H9 (cell line): ENCODE results near the gene HRAS. TPM values are rescaled to one million over a fixed set of nuclear protein-coding genes. Genes with fewer than 3 reads are reported as not detected.

ENCODE experiments used
- DNase-seq: peaks from one replicate; pipeline ENCODE4 v3.0.0-alpha.2; 2017
- H2AFZ ChIP-seq: one replicate; pipeline ENCODE4 v1.6.1; 2013; ENCODE audit warnings: mild to moderate bottlenecking, low read length, control low read depth, moderate library complexity
- H2AK5ac ChIP-seq: 2 replicates; pipeline ENCODE4 v1.6.1; 2013; ENCODE audit warnings: low read length, control low read depth, mixed read lengths; ENCODE audit not compliant: insufficient read length
- H2BK120ac ChIP-seq: one replicate; pipeline ENCODE4 v1.6.1; 2013; ENCODE audit warnings: low read depth, mild to moderate bottlenecking, low read length, control low read depth, inconsistent platforms; ENCODE audit not compliant: poor library complexity, severe bottlenecking
- H2BK12ac ChIP-seq: 2 replicates; pipeline ENCODE4 v1.6.1; 2013; ENCODE audit warnings: low read length, control low read depth, mixed read lengths, low read depth; ENCODE audit not compliant: insufficient read length
- H2BK15ac ChIP-seq: 2 replicates; pipeline ENCODE4 v1.6.1; 2013; ENCODE audit warnings: low read depth, low read length, control low read depth
- H2BK20ac ChIP-seq: one replicate; pipeline ENCODE4 v1.6.1; 2013; ENCODE audit warnings: low read depth, mild to moderate bottlenecking, low read length, control low read depth, inconsistent platforms; ENCODE audit not compliant: poor library complexity, severe bottlenecking
- H2BK5ac ChIP-seq: 2 replicates; pipeline ENCODE4 v1.6.1; 2013; ENCODE audit warnings: low read length, control low read depth, mixed read lengths; ENCODE audit not compliant: insufficient read length
- H3K14ac ChIP-seq: 2 replicates; pipeline ENCODE4 v1.6.1; 2013; ENCODE audit warnings: low read length, control low read depth; ENCODE audit not compliant: insufficient read depth
- H3K18ac ChIP-seq: 2 replicates; pipeline ENCODE4 v1.6.1; 2013; ENCODE audit warnings: low read depth, mild to moderate bottlenecking, mixed read lengths, low read length, control low read depth; ENCODE audit not compliant: insufficient read length
- H3K23ac ChIP-seq: 2 replicates; pipeline ENCODE4 v1.6.1; 2013; ENCODE audit warnings: low read length, control low read depth, mixed read lengths, low read depth; ENCODE audit not compliant: insufficient read length
- H3K23me2 ChIP-seq: 2 replicates; pipeline ENCODE4 v1.6.1; 2013; ENCODE audit warnings: low read depth, mild to moderate bottlenecking, mixed read lengths, low read length, control low read depth; ENCODE audit not compliant: insufficient read length, poor library complexity, severe bottlenecking
- H3K27ac ChIP-seq: 2 replicates; pipeline ENCODE4 v1.5.1; 2013; ENCODE audit warnings: low read length, control low read depth, mixed read lengths, low read depth; ENCODE audit not compliant: insufficient read length
- H3K27me3 ChIP-seq: 2 replicates; pipeline ENCODE4 v1.6.1; 2013; ENCODE audit warnings: low read length, control low read depth, inconsistent platforms; ENCODE audit not compliant: insufficient read depth
- H3K4ac ChIP-seq: 2 replicates; pipeline ENCODE4 v1.6.1; 2013; ENCODE audit warnings: low read depth, mild to moderate bottlenecking, control low read depth, inconsistent platforms, low read length, moderate library complexity
- H3K4me1 ChIP-seq: 2 replicates; pipeline ENCODE4 v1.6.1; 2013; ENCODE audit warnings: low read length, control low read depth, inconsistent platforms; ENCODE audit not compliant: insufficient read depth
- H3K4me2 ChIP-seq: 2 replicates; pipeline ENCODE4 v1.6.1; 2013; ENCODE audit warnings: low read length, control low read depth, mixed read lengths; ENCODE audit not compliant: insufficient read length, insufficient read depth
- H3K56ac ChIP-seq: 2 replicates; pipeline ENCODE4 v1.6.1; 2013; ENCODE audit warnings: low read depth, mild to moderate bottlenecking, mixed read lengths, low read length, control low read depth; ENCODE audit not compliant: insufficient read length
- H3K79me1 ChIP-seq: 2 replicates; pipeline ENCODE4 v1.6.1; 2013; ENCODE audit warnings: low read depth, mild to moderate bottlenecking, moderate library complexity, low read length, control low read depth, inconsistent platforms; ENCODE audit not compliant: insufficient read depth, poor library complexity, severe bottlenecking
- H3K79me2 ChIP-seq: 2 replicates; pipeline ENCODE4 v1.6.1; 2013; ENCODE audit warnings: low read length, control low read depth, inconsistent platforms; ENCODE audit not compliant: insufficient read depth
- H3K9ac ChIP-seq: 2 replicates; pipeline ENCODE4 v1.6.1; 2013; ENCODE audit warnings: low read length, control low read depth, mixed read lengths; ENCODE audit not compliant: insufficient read length; ENCODE audit errors: extremely low read depth
- H3K9me3 ChIP-seq: one replicate; pipeline ENCODE4 v1.6.1; 2013; ENCODE audit warnings: low read depth, low read length, inconsistent platforms; ENCODE audit not compliant: control insufficient read depth
- H3T11ph ChIP-seq: one replicate; pipeline ENCODE4 v1.6.1; 2013; ENCODE audit warnings: mild to moderate bottlenecking, low read length, control low read depth, inconsistent platforms
- H4K20me1 ChIP-seq: one replicate; pipeline ENCODE4 v1.6.1; 2013; ENCODE audit not compliant: control insufficient read depth, insufficient read length, insufficient read depth
- H4K5ac ChIP-seq: 2 replicates; pipeline ENCODE4 v1.6.1; 2013; ENCODE audit warnings: low read depth, mild to moderate bottlenecking, mixed read lengths, low read length, control low read depth; ENCODE audit not compliant: insufficient read length
- H4K8ac ChIP-seq: replicated peaks from 2 replicates; pipeline ENCODE4 v1.6.1; 2013; ENCODE audit warnings: low read length, control low read depth, mixed read lengths, low read depth; ENCODE audit not compliant: insufficient read length
- H4K91ac ChIP-seq: 2 replicates; pipeline ENCODE4 v1.6.1; 2013; ENCODE audit warnings: low read depth, mild to moderate bottlenecking, moderate library complexity, mixed read lengths, low read length, control low read depth; ENCODE audit not compliant: insufficient read length
- H3K27ac Mint-ChIP-seq, 3 experiments: 2 replicates in 2 of 3; 3 replicates in 1 of 3; pipeline ENCODE4 v1.8.0; 2020 to 2021; ENCODE audit warnings: mixed read lengths in 3 of 3, mild to moderate bottlenecking in 1 of 3, moderate library complexity in 1 of 3
- H3K27me3 Mint-ChIP-seq: 2 replicates; pipeline ENCODE4 v1.8.0; 2021; ENCODE audit warnings: low read depth, mild to moderate bottlenecking, moderate library complexity, mixed read lengths
- H3K36me3 Mint-ChIP-seq, 3 experiments: 2 replicates in 2 of 3; 3 replicates in 1 of 3; pipeline ENCODE4 v1.8.0; 2020 to 2021; ENCODE audit warnings: low read depth in 3 of 3, mixed read lengths in 3 of 3; ENCODE audit not compliant: insufficient read depth in 1 of 3
- H3K4me1 Mint-ChIP-seq, 2 experiments: 2 replicates each; pipeline ENCODE4 v1.8.0; 2020; ENCODE audit warnings: mixed read lengths in 2 of 2
- H3K4me3 Mint-ChIP-seq, 2 experiments: 2 replicates in 1 of 2; 3 replicates in 1 of 2; pipeline ENCODE4 v1.8.0; 2020 to 2021; ENCODE audit warnings: mild to moderate bottlenecking in 2 of 2, mixed read lengths in 2 of 2, moderate library complexity in 1 of 2
- H3K9me3 Mint-ChIP-seq, 2 experiments: 2 replicates in 1 of 2; 3 replicates in 1 of 2; pipeline ENCODE4 v1.8.0; 2020; ENCODE audit warnings: mild to moderate bottlenecking in 2 of 2, mixed read lengths in 2 of 2, moderate library complexity in 1 of 2
- CTCF ChIP-seq: fragments of 200-600 bp; sonication (generic); conservative IDR thresholded peaks from 3 replicates; pipeline ENCODE4 v1.8.0; 2021; ENCODE audit warnings: antibody characterized with exemption, mild to moderate bottlenecking
- WGBS: extraction: QIAGEN DNeasy Blood & Tissue Kit; methylation state at CpG from one replicate; pipeline ENCODE4 v1.1.7; 2013; ENCODE audit warnings: missing lambda C conversion rate, low lambda C conversion rate, mixed read lengths; ENCODE audit not compliant: insufficient read length; ENCODE audit errors: extremely low coverage; 5-methylcytosine and 5-hydroxymethylcytosine counted together
- total RNA-seq: library from RNA; stranded (reverse); gene quantifications from 2 replicates; pipeline ENCODE4 v1.2.1, GENCODE V29; 2021

HRAS gene
- total RNA-seq, 1 experiment from 2014 or later = 61.8 TPM

DNA sequence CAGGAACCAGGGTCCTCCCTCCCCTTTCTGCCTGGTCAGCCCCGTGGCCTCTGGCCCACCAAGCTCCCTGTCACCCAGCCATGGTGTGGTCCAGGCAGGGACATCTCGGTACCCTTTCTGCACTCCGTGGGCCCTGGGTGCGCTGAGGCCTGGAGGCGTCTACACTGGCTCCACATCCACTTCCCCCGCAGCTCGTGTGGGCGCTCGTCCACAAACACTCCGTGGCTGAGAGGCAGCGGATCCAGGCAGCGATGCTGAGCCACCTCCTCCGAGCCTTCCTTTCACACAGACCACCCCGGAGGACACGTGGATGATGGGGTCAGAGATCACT, 44.5 kb downstream of the HRAS start:
- H4K8ac ChIP-seq = no peak overlapping the region
- no peak overlapping the region for H3K9ac ChIP-seq
- no peak overlapping the region for H3K4me2 ChIP-seq
- no peaks in the 10 kb centered on the region for H3K79me2 ChIP-seq
- Mint-ChIP-seq H3K27me3 (no peaks in the 10 kb centered on the region; the same call in 1 of the 2 replicates), H3K4me1 (no peaks in the 10 kb centered on the region), H3K27ac (no peak overlapping the region), H3K36me3 (peaks cover 7 to 31% (median 31%) of the 10 kb centered on the region in 3 experiments), H3K9me3 (no peaks in the 10 kb centered on the region), H3K4me3 (no peak overlapping the region)
- H3K4me1 ChIP-seq = no peaks in the 10 kb centered on the region
- no peak overlapping the region for H2BK20ac ChIP-seq
- H3K4ac ChIP-seq = no peak overlapping the region
- no peak overlapping the region for H2BK5ac ChIP-seq
- DNase-seq = peak; percentile 18
- no peak overlapping the region for H3K18ac ChIP-seq
- no peak overlapping the region for H3K14ac ChIP-seq
- H3K23me2 ChIP-seq = no peaks in the 10 kb centered on the region
- H2AFZ ChIP-seq = no peak overlapping the region
- no peak for TF ChIP-seq CTCF
- no peak overlapping the region for H3K56ac ChIP-seq
- H4K91ac ChIP-seq = no peak overlapping the region
- H3K23ac ChIP-seq = no peak overlapping the region
- no peak overlapping the region for H2BK12ac ChIP-seq
- H3K27ac ChIP-seq = no peak overlapping the region
- H3K79me1 ChIP-seq = no peaks in the 10 kb centered on the region
- no peaks in the 10 kb centered on the region for H3K27me3 ChIP-seq
- H3T11ph ChIP-seq = no peak overlapping the region
- H4K5ac ChIP-seq = no peak overlapping the region
- H2BK15ac ChIP-seq = no peak overlapping the region
- H3K9me3 ChIP-seq = no peaks in the 10 kb centered on the region
- no CpG with 5 or more reads among the region's 15 CpGs for WGBS
- no peaks in the 10 kb centered on the region for H4K20me1 ChIP-seq
- no peak overlapping the region for H2BK120ac ChIP-seq
- H2AK5ac ChIP-seq = no peak overlapping the region
